GM12878 (cell line): Measurements from ENCODE around the gene AFG1L.

Source experiments
- ASH2L ChIP-seq: fragments of 300-600, 200-600 bp; sonication (generic); IDR thresholded peaks from 2 replicates; pipeline ENCODE4 v1.6.1; 2017; ENCODE audit warnings: low read depth, mild to moderate bottlenecking, borderline replicate concordance
- EZH2 ChIP-seq: IDR thresholded peaks from 2 replicates; pipeline ENCODE4 v1.6.1; 2012; ENCODE audit warnings: low read depth, mild to moderate bottlenecking, control low read depth, inconsistent platforms, low read length, borderline replicate concordance; ENCODE audit not compliant: control insufficient read depth
- FOS ChIP-seq: IDR thresholded peaks from 3 replicates; pipeline ENCODE4 v1.6.1; 2011; ENCODE audit warnings: borderline replicate concordance; ENCODE audit not compliant: insufficient read length; ENCODE audit errors: extremely low read depth
- HDGF ChIP-seq: fragments of 450-650 bp; IDR thresholded peaks from 2 replicates; pipeline ENCODE4 v1.6.1; 2016; ENCODE audit warnings: antibody characterized with exemption
- POLR2A ChIP-seq: IDR thresholded peaks from 2 replicates; pipeline ENCODE4 v1.6.1; 2011; ENCODE audit warnings: low read depth, mild to moderate bottlenecking, low read length
- TF ChIP-seq, protein P1 (sequence below), 3 experiments: IDR thresholded peaks in 2 of 3; conservative IDR thresholded peaks in 1 of 3; 2 replicates each; pipeline ENCODE4 v1.5.1; 2011; ENCODE audit warnings: low read depth in 3 of 3, low read length in 3 of 3, mild to moderate bottlenecking in 3 of 3, control low read depth in 2 of 3, moderate library complexity in 2 of 3, inconsistent platforms in 1 of 3, mixed read lengths in 1 of 3; ENCODE audit not compliant: control insufficient read depth in 2 of 3, insufficient read depth in 1 of 3; ENCODE audit errors: extremely low read depth in 1 of 3

GRCh38 chr6:108275976-108276375 lies 18.9 kb upstream of the AFG1L start:
- TF ChIP-seq, protein P1, sequence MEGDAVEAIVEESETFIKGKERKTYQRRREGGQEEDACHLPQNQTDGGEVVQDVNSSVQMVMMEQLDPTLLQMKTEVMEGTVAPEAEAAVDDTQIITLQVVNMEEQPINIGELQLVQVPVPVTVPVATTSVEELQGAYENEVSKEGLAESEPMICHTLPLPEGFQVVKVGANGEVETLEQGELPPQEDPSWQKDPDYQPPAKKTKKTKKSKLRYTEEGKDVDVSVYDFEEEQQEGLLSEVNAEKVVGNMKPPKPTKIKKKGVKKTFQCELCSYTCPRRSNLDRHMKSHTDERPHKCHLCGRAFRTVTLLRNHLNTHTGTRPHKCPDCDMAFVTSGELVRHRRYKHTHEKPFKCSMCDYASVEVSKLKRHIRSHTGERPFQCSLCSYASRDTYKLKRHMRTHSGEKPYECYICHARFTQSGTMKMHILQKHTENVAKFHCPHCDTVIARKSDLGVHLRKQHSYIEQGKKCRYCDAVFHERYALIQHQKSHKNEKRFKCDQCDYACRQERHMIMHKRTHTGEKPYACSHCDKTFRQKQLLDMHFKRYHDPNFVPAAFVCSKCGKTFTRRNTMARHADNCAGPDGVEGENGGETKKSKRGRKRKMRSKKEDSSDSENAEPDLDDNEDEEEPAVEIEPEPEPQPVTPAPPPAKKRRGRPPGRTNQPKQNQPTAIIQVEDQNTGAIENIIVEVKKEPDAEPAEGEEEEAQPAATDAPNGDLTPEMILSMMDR (IDR thresholded peaks at IDR 0.05 in 2 of 3, conservative IDR thresholded peaks at IDR 0.05 in 1 of 3; ENCODE audit: control insufficient read depth in 2 of 3, extremely low read depth in 1 of 3, insufficient read depth in 1 of 3, low read depth in 3 of 3, low read length in 3 of 3): no peak
- TF ChIP-seq EZH2: no peak
- no peak for TF ChIP-seq POLR2A
- no peak for TF ChIP-seq FOS
- TF ChIP-seq HDGF: no peak
- no peak for TF ChIP-seq ASH2L
